C4-2B (cell line): ENCODE results near the gene SLC52A1.

ENCODE experiments used
- CTCF ChIP-seq: fragments of 450-650 bp; conservative IDR thresholded peaks from 2 replicates; pipeline ENCODE4 v1.5.1; 2017; ENCODE audit warnings: mild to moderate bottlenecking
- ZFX ChIP-seq: fragments of 450-650 bp; IDR thresholded peaks from 2 replicates; pipeline ENCODE4 v1.6.1; 2017

GRCh38 chr17:4998027-4998731 lies 37.0 kb downstream of the SLC52A1 start:
- TF ChIP-seq CTCF (no peak), ZFX (peak; percentile 43; the same call in 1 of the 2 replicates)
